Measurements from ENCODE around the gene EFCAB11. TPM values are rescaled to one million over a fixed set of nuclear protein-coding genes. Genes with fewer than 3 reads are reported as not detected.

The EFCAB11 gene
- total RNA-seq, 6 experiments from 2014 or later = 1.7 to 4.7 (median 3.2) TPM

- Histone ChIP-seq H3K36me3 (no peaks in the 10 kb centered on the region), H3K27ac (no peak overlapping the region), H3K9me3 (no peaks in the 10 kb centered on the region), H3K27me3 (no peaks in the 10 kb centered on the region), H3K4me3 (no peak overlapping the region), H3K4me1 (no peaks in the 10 kb centered on the region)
- 93% methylated on average over 3 of the region's 3 CpGs for WGBS (ENCODE audit: insufficient coverage, low coverage, low lambda C conversion rate, missing lambda C conversion rate)
- no peak for DNase-seq
- no peak for ATAC-seq
- TF ChIP-seq POLR2A (IDR thresholded peaks at IDR 0.05) = no peak
- TF ChIP-seq CTCF (IDR thresholded peaks at IDR 0.05) = no peak
- intact Hi-C loops (cut with DNase I) = no loop called here
These were observed 127.9 kb downstream of the EFCAB11 start for GRCh38 chr14:89826596-89826995.

- no peaks in the 10 kb centered on the region for H3K4me1 ChIP-seq
- no peaks in the 10 kb centered on the region for H3K9me3 ChIP-seq
- no peak overlapping the region for H3K4me3 ChIP-seq
- no peaks in the 10 kb centered on the region for H3K36me3 ChIP-seq
- ATAC-seq (no peak), DNase-seq (no peak)
- no peak for TF ChIP-seq CTCF (IDR thresholded peaks at IDR 0.05)
- TF ChIP-seq POLR2A (IDR thresholded peaks at IDR 0.05) = no peak
- H3K27ac ChIP-seq = no peak overlapping the region
- 94% methylated on average over 2 of the region's 2 CpGs for WGBS (ENCODE audit: insufficient coverage, low coverage, low lambda C conversion rate, missing lambda C conversion rate)
- intact Hi-C loops (cut with DNase I) = no loop called here
- H3K27me3 ChIP-seq = no peaks in the 10 kb centered on the region
These were observed 130.8 kb downstream of the EFCAB11 start for GRCh38 chr14:89823743-89824142.

- intact Hi-C loops (cut with DNase I) = no loop called here
- TF ChIP-seq CTCF (IDR thresholded peaks at IDR 0.05) = no peak
- no peak for TF ChIP-seq POLR2A (IDR thresholded peaks at IDR 0.05)
- 90% methylated on average over 7 of the region's 11 CpGs for WGBS (ENCODE audit: insufficient coverage, low coverage, low lambda C conversion rate, missing lambda C conversion rate)
- no peaks in the 10 kb centered on the region for H3K4me1 ChIP-seq
- ATAC-seq = no peak
- no peaks in the 10 kb centered on the region for H3K36me3 ChIP-seq
- no peak overlapping the region for H3K27ac ChIP-seq
- DNase-seq = no peak
- no peak overlapping the region for H3K4me3 ChIP-seq
- H3K27me3 ChIP-seq = no peaks in the 10 kb centered on the region
- H3K9me3 ChIP-seq = no peaks in the 10 kb centered on the region
These were observed 140.4 kb downstream of the EFCAB11 start for GRCh38 chr14:89814126-89814525.

- no peaks in the 10 kb centered on the region for H3K36me3 ChIP-seq
- H3K4me3 ChIP-seq = no peak overlapping the region
- intact Hi-C loops (cut with DNase I) = no loop called here
- TF ChIP-seq POLR2A (IDR thresholded peaks at IDR 0.05) (no peak), CTCF (IDR thresholded peaks at IDR 0.05) (no peak)
- no peaks in the 10 kb centered on the region for H3K9me3 ChIP-seq
- DNase-seq (no peak), ATAC-seq (no peak)
- H3K4me1 ChIP-seq = no peaks in the 10 kb centered on the region
- H3K27me3 ChIP-seq = no peaks in the 10 kb centered on the region
- 65% methylated on average over 12 of the region's 12 CpGs for WGBS (ENCODE audit: insufficient coverage, low coverage, low lambda C conversion rate, missing lambda C conversion rate)
- no peak overlapping the region for H3K27ac ChIP-seq
These were observed 140.9 kb downstream of the EFCAB11 start for GRCh38 chr14:89813617-89814031.
